Coronary artery (tissue), 2 donors: ENCODE results near the gene CIDEC.
"Not testable (repeated sequence)": the region's sequence is repeated elsewhere in the genome, so short reads cannot be mapped to it uniquely, and the experiment has no call there.

Experiments used
- DNase-seq: peaks from one replicate; pipeline ENCODE4 v3.0.0-alpha.2; 2017; ENCODE audit warnings: low spot score
- H3K27ac ChIP-seq, 2 donors: fragments of 200-600 bp; sonication (generic); one replicate each; pipeline ENCODE4 v1.5.1; 2016 to 2019
- H3K4me3 ChIP-seq: fragments of 200-600 bp; sonication (generic); 2 replicates; pipeline ENCODE4 v1.5.1; 2016; ENCODE audit warnings: mild to moderate bottlenecking, moderate library complexity
- CTCF ChIP-seq: fragments of 200-600 bp; sonication (generic); IDR thresholded peaks from one replicate; pipeline ENCODE4 v1.5.1; 2019; ENCODE audit warnings: antibody characterized with exemption

Gene CIDEC

GRCh38 chr3:9901967-9902366, 21.9 kb upstream of the CIDEC start:
- no peak for TF ChIP-seq CTCF
- no peak overlapping the region for H3K4me3 ChIP-seq
- peak overlapping the region; percentile 83 for H3K27ac ChIP-seq
- no peak for DNase-seq

GRCh38 chr3:9900965-9901415, 20.9 kb upstream of the CIDEC start:
- not testable (repeated sequence) for H3K4me3 ChIP-seq, H3K27ac ChIP-seq, DNase-seq

- TF ChIP-seq CTCF, result no peak
- no peak overlapping the region for H3K4me3 ChIP-seq
- H3K27ac ChIP-seq, result no peak overlapping the region
- no peak for DNase-seq
These were observed 19.3 kb upstream of the CIDEC start for GRCh38 chr3:9899289-9899791.

- DNase-seq, result no peak
- no peak for TF ChIP-seq CTCF
- Histone ChIP-seq H3K27ac (no peak overlapping the region), H3K4me3 (no peak overlapping the region)
These were observed 18.6 kb upstream of the CIDEC start for GRCh38 chr3:9898467-9899241.

GRCh38 chr3:9897408-9898372, 17.6 kb upstream of the CIDEC start:
- Histone ChIP-seq H3K4me3 (no peak overlapping the region), H3K27ac (no peak overlapping the region)
- DNase-seq, result no peak
- TF ChIP-seq CTCF, result no peak

- not testable (repeated sequence) for H3K4me3 ChIP-seq, DNase-seq, H3K27ac ChIP-seq
These were observed 16.8 kb upstream of the CIDEC start for GRCh38 chr3:9896755-9897407.

- H3K27ac ChIP-seq, DNase-seq, H3K4me3 ChIP-seq: not testable (repeated sequence)
These were observed 15.7 kb upstream of the CIDEC start for GRCh38 chr3:9895715-9896114.

GRCh38 chr3:9893739-9894138, 13.7 kb upstream of the CIDEC start:
- TF ChIP-seq CTCF, result no peak
- DNase-seq, result no peak
- H3K4me3 ChIP-seq, result no peak overlapping the region
- H3K27ac ChIP-seq, result peak overlapping the region in 1 of 2 donors; percentile 8
